GM04504 (cell line): ENCODE data around the gene BRD9.
"Not testable (repeated sequence)": the region's sequence is repeated elsewhere in the genome, so short reads cannot be mapped to it uniquely, and the experiment has no call there.

Experiments
- DNase-seq: peaks from one replicate; pipeline ENCODE4 v3.0.0-alpha.2; 2012; ENCODE audit warnings: low read depth

Gene BRD9

GRCh38 chr5:856531-857425 lies 35.8 kb downstream of the BRD9 start:
- DNase-seq = no peak

DNA sequence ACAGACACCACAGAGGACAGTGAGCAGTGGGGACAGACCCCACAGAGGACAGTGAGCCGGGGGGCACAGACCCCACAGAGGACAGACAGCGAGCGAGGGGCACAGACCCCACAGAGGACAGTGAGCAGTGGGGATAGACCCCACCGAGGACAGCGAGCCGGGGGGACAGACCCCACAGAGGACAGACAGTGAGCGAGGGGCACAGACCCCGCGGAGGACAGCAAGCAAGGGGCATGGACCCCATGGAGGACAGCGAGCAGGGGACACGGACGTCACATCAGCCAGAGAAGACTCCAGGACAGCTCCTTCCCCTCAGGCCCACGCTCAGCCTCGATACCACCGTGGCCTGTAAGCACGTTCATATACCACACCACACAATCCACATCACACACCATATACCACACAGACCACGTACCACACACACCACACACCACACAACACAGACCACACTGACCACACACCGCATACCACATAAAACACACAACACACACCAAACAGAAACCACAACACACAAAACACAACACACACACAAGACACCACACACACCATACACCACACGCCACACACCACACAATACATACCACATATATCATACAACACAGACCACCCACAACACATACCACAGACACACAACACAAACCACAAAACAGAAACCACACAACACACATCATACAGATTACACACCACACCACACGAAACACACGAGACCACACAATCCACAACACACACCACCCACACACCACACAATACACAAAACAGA lies 36.6 kb downstream of the BRD9 start:
- no peak for DNase-seq

DNA sequence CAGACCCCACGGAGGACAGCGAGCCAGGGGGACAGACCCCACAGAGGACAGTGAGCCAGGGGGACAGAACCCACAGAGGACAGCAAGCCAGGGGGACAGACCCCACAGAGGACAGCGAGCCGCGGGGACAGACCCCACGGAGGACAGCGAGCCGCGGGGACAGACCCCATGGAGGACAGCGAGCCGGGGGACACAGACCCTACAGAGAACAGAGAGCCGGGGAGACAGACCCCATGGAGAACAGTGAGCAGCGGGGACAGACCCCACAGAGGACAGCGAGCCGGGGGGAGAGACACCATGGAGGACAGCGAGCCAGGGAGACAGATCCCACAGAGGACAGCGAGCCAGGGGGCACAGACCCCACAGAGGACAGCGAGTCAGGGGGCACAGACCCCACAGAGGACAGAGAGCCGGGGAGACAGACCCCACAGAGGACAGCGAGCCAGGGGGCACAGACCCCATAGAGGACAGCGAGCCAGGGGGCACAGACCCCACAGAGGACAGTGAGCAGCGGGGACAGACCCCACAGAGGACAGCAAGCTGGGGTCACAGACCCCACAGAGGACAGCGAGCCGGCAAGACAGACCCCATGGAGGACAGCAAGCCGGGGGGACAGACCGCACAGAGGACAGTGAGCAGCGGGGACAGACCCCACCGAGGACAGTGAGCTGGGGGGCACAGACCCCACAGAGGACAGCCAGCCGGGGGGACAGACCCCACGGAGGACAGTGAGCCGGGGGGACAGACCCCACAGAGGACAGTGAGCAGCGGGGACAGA lies 37.4 kb downstream of the BRD9 start:
- no peak for DNase-seq

GRCh38 chr5:854217-854616 lies 38.4 kb downstream of the BRD9 start:
- no peak for DNase-seq

DNA sequence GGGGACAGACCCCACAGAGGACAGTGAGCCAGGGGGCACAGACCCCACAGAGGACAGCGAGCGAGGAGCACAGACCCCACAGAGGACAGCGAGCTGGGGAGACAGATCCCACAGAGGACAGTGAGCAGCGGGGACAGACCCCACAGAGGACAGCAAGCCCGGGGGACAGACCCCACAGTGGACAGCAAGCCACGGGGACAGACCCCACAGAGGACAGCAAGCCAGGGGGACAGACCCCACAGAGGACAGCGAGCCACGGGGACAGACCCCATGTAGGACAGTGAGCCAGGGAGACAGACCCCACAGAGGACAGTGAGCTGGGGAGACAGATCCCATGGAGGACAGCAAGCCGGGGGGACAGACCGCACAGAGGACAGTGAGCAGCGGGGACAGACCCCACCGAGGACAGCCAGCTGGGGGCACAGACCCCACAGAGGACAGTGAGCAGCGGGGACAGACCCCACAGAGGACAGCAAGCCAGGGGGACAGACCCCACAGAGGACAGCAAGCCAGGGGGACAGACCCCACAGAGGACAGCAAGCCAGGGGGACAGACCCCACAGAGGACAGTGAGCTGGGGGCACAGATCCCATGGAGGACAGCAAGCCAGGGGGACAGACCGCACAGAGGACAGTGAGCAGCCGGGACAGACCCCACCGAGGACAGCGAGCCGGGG lies 39.0 kb downstream of the BRD9 start:
- DNase-seq = not testable (repeated sequence)

- no peak for DNase-seq
Measured at GRCh38 chr5:852431-853401, 39.9 kb downstream of the BRD9 start.

DNA sequence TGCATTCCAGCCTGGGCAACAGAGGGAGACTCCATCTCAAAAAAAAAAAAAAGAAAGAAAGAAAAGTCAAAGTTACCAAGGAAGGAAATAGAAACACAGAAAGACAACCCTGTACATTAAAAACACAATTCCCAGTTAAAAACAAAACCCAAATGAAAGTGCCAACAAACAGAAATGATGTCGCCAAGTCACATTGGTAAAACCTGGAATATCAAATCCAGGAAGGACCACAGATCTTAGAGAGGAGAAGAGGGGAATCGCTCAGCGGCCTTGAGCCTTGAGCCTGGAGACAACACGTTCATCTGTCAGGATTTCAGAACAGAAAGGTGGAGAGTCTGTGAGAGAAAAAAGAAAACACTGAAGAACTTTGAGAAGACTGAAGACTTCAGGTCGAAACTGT lies 40.6 kb downstream of the BRD9 start:
- DNase-seq = no peak

GRCh38 chr5:851553-851952 lies 41.0 kb downstream of the BRD9 start:
- DNase-seq = no peak

GRCh38 chr5:851076-851475 lies 41.5 kb downstream of the BRD9 start:
- no peak for DNase-seq

DNA sequence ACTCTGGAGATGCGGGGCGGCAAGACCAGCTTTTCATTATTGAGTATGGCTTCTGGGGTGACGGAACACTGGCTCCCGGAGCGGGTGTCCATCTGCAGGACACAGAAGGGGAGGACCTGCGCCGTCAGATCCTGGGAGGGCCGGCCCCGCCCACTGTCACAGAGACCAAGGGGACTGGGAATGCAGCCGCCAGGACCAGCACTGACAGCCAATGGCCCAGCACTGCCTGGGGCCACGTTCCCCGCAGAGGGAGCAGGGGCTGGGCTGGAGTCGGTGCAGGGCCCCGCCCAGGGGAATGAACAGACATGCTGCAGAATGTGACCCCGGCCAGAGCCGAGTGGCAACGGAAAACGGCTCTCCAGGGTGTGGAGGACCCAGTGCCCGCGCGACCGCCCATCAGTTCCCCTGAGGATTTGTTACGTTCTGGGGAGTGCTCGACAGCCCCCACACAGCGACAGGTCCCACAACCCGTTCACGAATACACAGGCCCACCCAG lies 42.0 kb downstream of the BRD9 start, which contains the start of gene ZDHHC11:
Gene ZDHHC11 (minus strand): TSS at position 476 of the 496 bp plus-strand sequence. CDS start 384 bp downstream, at position 92.
- DNase-seq = no peak

GRCh38 chr5:849651-850301 lies 42.8 kb downstream of the BRD9 start:
- no peak for DNase-seq

GRCh38 chr5:848671-849111 lies 43.9 kb downstream of the BRD9 start:
- DNase-seq = no peak

- not testable (repeated sequence) for DNase-seq
Measured at GRCh38 chr5:847736-848135, 44.9 kb downstream of the BRD9 start.

- not testable (repeated sequence) for DNase-seq
Measured at GRCh38 chr5:847212-847611, 45.4 kb downstream of the BRD9 start.

DNA sequence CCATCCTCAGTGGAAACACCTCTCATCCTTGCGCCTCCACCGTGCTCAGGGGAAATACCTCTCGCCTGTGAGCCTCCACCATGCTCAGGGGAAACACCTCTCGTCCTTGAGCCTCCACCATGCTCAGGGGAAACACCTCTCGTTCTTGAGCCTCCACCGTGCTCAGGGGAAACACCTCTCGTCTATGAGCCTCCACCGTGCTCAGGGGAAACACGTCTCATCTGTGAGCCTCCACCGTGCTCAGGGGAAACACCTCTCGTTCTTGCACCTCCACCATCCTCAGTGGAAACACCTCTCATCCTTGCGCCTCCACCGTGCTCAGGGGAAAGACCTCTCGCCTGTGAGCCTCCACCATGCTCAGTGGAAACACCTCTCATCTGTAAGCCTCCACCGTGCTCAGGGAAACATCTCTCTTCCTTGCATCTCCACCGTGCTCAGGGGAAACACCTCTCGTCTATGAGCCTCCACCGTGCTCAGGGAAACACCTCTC lies 46.0 kb downstream of the BRD9 start:
- DNase-seq = not testable (repeated sequence)

- not testable (repeated sequence) for DNase-seq
Measured at GRCh38 chr5:845676-846601, 46.7 kb downstream of the BRD9 start.

DNA sequence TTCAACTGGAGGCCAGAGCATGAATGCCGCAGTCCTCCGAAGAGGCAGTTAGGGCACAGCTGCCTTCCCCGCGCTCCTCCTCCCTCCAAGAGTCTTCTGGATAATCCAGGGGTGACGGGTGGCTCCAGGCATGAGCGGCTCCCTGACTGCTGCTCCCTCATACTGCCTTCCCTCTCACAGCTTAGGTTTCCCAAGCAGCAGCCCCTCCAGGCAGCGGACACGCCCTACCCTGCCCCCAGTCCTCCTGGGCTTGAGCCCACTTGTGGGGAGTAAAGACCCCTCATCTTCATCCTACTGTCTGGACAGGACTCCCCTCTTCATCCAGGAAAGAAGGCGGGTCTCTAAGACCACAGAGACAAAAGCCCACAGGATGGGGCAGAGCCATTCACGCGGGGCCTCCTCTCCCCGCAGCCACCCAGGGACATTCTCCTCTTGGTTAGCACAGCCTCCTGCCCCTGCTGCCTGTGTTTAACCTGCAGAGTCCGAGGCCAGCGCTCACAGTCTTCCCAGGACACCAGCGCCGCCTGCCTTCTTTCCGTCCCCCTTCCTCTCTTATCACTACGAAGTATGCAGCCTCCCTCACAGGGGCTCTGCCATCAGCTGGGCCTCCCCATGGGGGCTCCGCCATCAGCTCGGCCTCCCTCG lies 47.4 kb downstream of the BRD9 start:
- not testable (repeated sequence) for DNase-seq

DNA sequence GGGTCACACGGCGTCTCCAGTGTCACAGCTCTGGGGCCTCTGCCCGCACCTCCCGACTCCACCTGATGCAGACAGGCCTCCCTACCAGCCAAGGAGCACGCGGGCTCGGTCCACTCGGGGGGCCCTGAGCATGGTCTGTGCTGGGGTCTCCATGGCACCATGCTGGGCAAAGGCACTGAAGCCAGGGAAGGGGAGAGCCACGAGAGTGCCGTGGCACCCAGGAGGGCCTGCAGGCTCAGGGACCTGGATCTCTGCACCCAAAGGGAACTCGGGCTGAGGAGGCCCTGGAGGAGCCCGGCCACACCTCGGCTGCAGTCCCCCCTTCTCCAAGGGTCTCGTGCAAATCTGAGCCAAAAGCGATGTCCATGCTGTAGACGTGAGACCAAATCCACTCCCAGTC lies 48.2 kb downstream of the BRD9 start:
- not testable (repeated sequence) for DNase-seq
